CD4-positive, alpha-beta T cell treated with Interleukin-6 at 100 ng/mL for 8 hours (primary cell): ENCODE results near the gene S100A7.
"Not testable (repeated sequence)": the region's sequence is repeated elsewhere in the genome, so short reads cannot be mapped to it uniquely, and the experiment has no call there.

ENCODE experiments used
- DNase-seq: peaks from one replicate; pipeline ENCODE4 v3.0.0-alpha.2; 2020; ENCODE audit warnings: mixed read lengths, low spot score

Gene S100A7

GRCh38 chr1:153430561-153430960, 29.9 kb downstream of the S100A7 start:
- no peak for DNase-seq

- no peak for DNase-seq
These were observed 30.3 kb downstream of the S100A7 start for GRCh38 chr1:153430166-153430553.

- no peak for DNase-seq
These were observed 30.9 kb downstream of the S100A7 start for GRCh38 chr1:153429266-153430165.

GRCh38 chr1:153428791-153429190, 31.7 kb downstream of the S100A7 start:
- DNase-seq = no peak

- no peak for DNase-seq
These were observed 32.3 kb downstream of the S100A7 start for GRCh38 chr1:153428073-153428638.

- DNase-seq = no peak
These were observed 33.6 kb downstream of the S100A7 start for GRCh38 chr1:153426809-153427208.

DNA sequence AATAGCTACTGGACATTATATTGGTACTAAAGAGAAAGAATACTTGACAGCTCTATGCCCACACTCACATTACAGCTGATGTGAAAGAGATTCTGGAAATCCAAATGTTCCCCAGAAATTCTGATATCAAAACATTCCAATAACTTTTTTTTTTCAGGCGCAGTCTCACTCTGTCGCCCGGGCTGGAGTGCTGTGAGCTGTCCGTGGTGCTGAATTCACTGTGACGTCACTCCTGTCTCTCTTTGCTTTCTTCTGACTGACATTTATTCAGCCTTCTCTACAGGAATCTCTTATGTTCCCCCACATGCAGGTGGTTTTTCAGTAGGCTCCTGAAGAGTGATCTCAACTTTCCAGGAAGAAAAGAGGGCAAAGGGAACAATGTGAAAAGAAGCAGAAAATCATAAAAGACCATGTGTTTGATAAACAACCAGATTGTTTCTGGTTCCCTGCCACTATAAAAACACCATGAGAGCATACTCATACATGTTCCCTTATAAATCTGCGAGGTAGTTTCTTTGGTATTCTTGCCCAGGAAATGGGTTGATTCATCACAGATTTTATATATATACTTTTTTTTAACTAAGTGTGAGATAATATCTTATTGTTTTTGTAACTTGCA, 37.9 kb downstream of the S100A7 start:
- DNase-seq = peak; percentile 28

DNA sequence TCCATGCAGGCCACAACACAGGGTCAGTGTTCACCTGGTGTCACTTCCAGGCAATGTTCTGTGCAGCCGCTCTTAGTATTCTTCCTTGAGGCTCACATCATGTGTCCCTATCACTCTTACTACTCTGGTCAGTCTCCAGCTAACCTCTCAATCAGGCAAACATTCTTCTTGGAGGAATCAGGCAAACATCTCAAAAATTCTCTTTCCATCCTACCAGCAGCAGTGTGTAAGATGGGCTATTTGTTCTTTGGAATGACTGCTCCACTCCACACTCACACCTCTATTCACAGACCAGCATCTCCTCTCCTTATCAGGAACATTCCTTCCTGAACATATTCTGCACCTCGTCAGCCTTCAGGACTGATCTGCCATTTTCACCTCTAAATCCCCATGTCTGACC, 40.1 kb downstream of the S100A7 start:
- no peak for DNase-seq

- not testable (repeated sequence) for DNase-seq
These were observed 41.0 kb downstream of the S100A7 start for GRCh38 chr1:153419436-153419793.

- not testable (repeated sequence) for DNase-seq
These were observed 41.6 kb downstream of the S100A7 start for GRCh38 chr1:153418758-153419435.

- no peak for DNase-seq
These were observed 43.1 kb downstream of the S100A7 start for GRCh38 chr1:153417136-153417888.

DNA sequence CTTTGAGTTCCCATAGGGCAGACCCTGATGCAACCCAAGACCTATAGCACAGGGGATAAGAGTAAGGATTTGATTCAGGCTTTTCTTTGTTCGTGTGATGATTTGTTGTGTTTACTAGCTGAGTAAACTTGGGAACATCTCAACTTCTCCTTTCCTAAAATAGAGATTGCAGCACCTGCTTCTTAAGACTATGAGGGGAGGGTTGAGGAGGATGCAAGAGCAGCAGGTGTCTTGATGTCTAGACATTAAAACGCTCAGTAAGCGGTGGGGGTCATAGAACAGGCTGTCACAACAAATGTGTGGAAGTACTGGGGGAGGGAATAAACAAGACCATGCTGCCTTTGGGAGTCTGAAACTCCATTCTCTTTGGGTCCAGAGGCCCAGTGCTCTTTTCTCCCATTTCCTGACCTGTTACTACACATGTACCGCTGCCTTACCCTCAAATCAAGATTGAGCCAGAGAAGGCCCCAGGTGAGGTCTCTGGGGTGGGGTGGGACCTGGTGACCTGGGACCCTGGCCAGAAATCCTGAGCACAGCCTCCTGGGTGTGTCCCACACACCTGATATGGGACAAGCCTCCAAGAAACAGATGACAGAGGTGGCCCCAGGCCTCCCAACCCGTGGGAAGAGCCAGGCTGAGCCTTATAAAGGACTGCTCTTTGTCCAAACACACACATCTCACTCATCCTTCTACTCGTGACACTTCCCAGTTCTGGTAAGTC, 44.4 kb downstream of the S100A7 start, which contains the start of gene S100A7A:
Gene S100A7A (plus strand): TSS at position 671 of the 721 bp plus-strand sequence. CDS start 1,563 bp downstream, outside the sequence.
- no peak for DNase-seq

- not testable (repeated sequence) for DNase-seq
These were observed 46.5 kb downstream of the S100A7 start for GRCh38 chr1:153413961-153414360.
